Spleen (tissue), 7 donors: ENCODE results near the gene NTNG1.

Source experiments
- CTCF ChIP-seq, 11 experiments: fragments of 200-600 bp in 7 of 11; fragments of 450-650 bp in 4 of 11; sonication (generic) in 4 of 11; IDR thresholded peaks in 8 of 11; conservative IDR thresholded peaks in 3 of 11; 1 replicate in 7 of 11; 2 replicates in 4 of 11; pipeline versions ENCODE4 v1.4.0 to v1.8.0; 2016 to 2021; ENCODE audit warnings: antibody characterized with exemption in 11 of 11, inconsistent platforms in 4 of 11, mild to moderate bottlenecking in 1 of 11
- POLR2A ChIP-seq, 3 donors: fragments of 450-650 bp; IDR thresholded peaks; one replicate each; pipeline ENCODE4 v1.5.1; 2017; ENCODE audit warnings: antibody characterized with exemption in 3 of 3, mild to moderate bottlenecking in 1 of 3
- POLR2AphosphoS5 ChIP-seq, 3 donors: sonication (generic); formaldehyde crosslinking; IDR thresholded peaks; one replicate each; pipeline ENCODE4 v1.5.1; 2017; ENCODE audit warnings: antibody characterized with exemption in 3 of 3
- donor health status: DM: no; HTN: no; CAD: no; lungs with moderate emphysema.
- donor health status: DM: no; HTN: no; CAD: no.
- donor health status: DM: no; HTN: no; CAD: no.

GRCh38 chr1:107459204-107459904 is 318.5 kb downstream of the NTNG1 start:
- TF ChIP-seq CTCF (IDR thresholded peaks at IDR 0.05 in 8 of 11, conservative IDR thresholded peaks at IDR 0.05 in 3 of 11) (no peak), POLR2A (IDR thresholded peaks at IDR 0.05) (no peak), POLR2AphosphoS5 (IDR thresholded peaks at IDR 0.05) (no peak)
